ENCODE measurements around the gene HOPX. TPM values are rescaled to one million over a fixed set of nuclear protein-coding genes. Genes with fewer than 3 reads are reported as not detected.

The HOPX gene
- total and polyA plus RNA-seq, 2 of the 8 experiments (the other 6 are each of a cell fraction or from before 2014, with no cell fraction given): not detected

GRCh38 chr4:56698329-56698728 is 17.2 kb upstream of the HOPX start (continued):
- TF ChIP-seq RAD21 (IDR thresholded peaks at IDR 0.05 in 1 of 2, conservative IDR thresholded peaks at IDR 0.05 in 1 of 2; ENCODE audit: low read depth in 2 of 2, low read length in 2 of 2): no peak
- no peak for TF ChIP-seq KDM5A (IDR thresholded peaks at IDR 0.05; ENCODE audit: low read length)
- TF ChIP-seq CBX5 (IDR thresholded peaks at IDR 0.05; ENCODE audit: low read depth, low read length): no peak

Measured in H1 (cell line).